HG03045 (cell line): ENCODE results near the gene SPDYE6.
"Not testable (repeated sequence)": the region's sequence is repeated elsewhere in the genome, so short reads cannot be mapped to it uniquely, and the experiment has no call there.

Experiments
- ATAC-seq: cut with Tn5 transposase; IDR thresholded peaks from one replicate; pipeline ENCODE4 v1.9.1; 2021; ENCODE audit warnings: mild to moderate bottlenecking, moderate library complexity; ENCODE audit not compliant: unreplicated experiment

Gene SPDYE6

GRCh38 chr7:102356344-102356743 lies at the start of gene SPDYE6:
SPDYE6 (minus strand) TSS chr7:102356444; CDS start chr7:102356023, 421 bp downstream.
- ATAC-seq: not testable (repeated sequence)

GRCh38 chr7:102404862-102405188 lies 48.6 kb upstream of the SPDYE6 start:
- not testable (repeated sequence) for ATAC-seq

GRCh38 chr7:102404005-102404861 lies 48.0 kb upstream of the SPDYE6 start:
- peak; percentile 77 for ATAC-seq

- ATAC-seq: no peak
Observed at GRCh38 chr7:102403563-102403962, 47.3 kb upstream of the SPDYE6 start.

- no peak for ATAC-seq
Observed at GRCh38 chr7:102400360-102400759, 44.1 kb upstream of the SPDYE6 start.

GRCh38 chr7:102398543-102398942 lies 42.3 kb upstream of the SPDYE6 start:
- no peak for ATAC-seq

- no peak for ATAC-seq
Observed at GRCh38 chr7:102396710-102397019, 40.4 kb upstream of the SPDYE6 start.

GRCh38 chr7:102395873-102396709 lies 39.8 kb upstream of the SPDYE6 start, which contains the start of gene PRKRIP1:
PRKRIP1 (plus strand) TSS chr7:102396363; CDS start chr7:102396412, 49 bp downstream.
- peak; percentile 96 for ATAC-seq

- ATAC-seq: peak; percentile 5
Observed at GRCh38 chr7:102395592-102395872, 39.3 kb upstream of the SPDYE6 start.

GRCh38 chr7:102393467-102393866 lies 37.2 kb upstream of the SPDYE6 start:
- ATAC-seq: no peak

GRCh38 chr7:102392330-102392729 lies 36.1 kb upstream of the SPDYE6 start:
- ATAC-seq: no peak

- no peak for ATAC-seq
Observed at GRCh38 chr7:102390697-102391484, 34.6 kb upstream of the SPDYE6 start.

- no peak for ATAC-seq
Observed at GRCh38 chr7:102389810-102390209, 33.6 kb upstream of the SPDYE6 start.

GRCh38 chr7:102387064-102387463 lies 30.8 kb upstream of the SPDYE6 start:
- ATAC-seq: no peak

- not testable (repeated sequence) for ATAC-seq
Observed at GRCh38 chr7:102381696-102382425, 25.6 kb upstream of the SPDYE6 start.

- not testable (repeated sequence) for ATAC-seq
Observed at GRCh38 chr7:102380837-102381236, 24.6 kb upstream of the SPDYE6 start.

- no peak for ATAC-seq
Observed at GRCh38 chr7:102376964-102377466, 20.8 kb upstream of the SPDYE6 start.

GRCh38 chr7:102372796-102373195 lies 16.6 kb upstream of the SPDYE6 start:
- ATAC-seq: not testable (repeated sequence)

- not testable (repeated sequence) for ATAC-seq
Observed at GRCh38 chr7:102370038-102370437, 13.8 kb upstream of the SPDYE6 start.

GRCh38 chr7:102365390-102365789 lies 9.1 kb upstream of the SPDYE6 start:
- ATAC-seq: not testable (repeated sequence)
